Activated B cell treated with CpG ODN at 0.5 μM for 24 hours (primary cell): ENCODE data around the gene GABRG3. TPM values are rescaled to one million over a fixed set of nuclear protein-coding genes. Genes with fewer than 3 reads are reported as not detected.

Experiments
- ATAC-seq: fragments of 200-7000 bp; cut with Tn5 transposase; one replicate; pipeline ENCODE4 v1.10.0; 2021; ENCODE audit warnings: low read depth, mild to moderate bottlenecking, moderate library complexity
- CTCF ChIA-PET: fragments of 350-600 bp; sonication (Branson Sonifier 250); formaldehyde crosslinking; loops from one replicate; lab custom pipeline; 2021; ENCODE audit warnings: antibody characterized with exemption; lab: Charles Lee
- POLR2A ChIA-PET: fragments of 350-600 bp; sonication (Branson Sonifier 250); formaldehyde crosslinking; loops from one replicate; lab custom pipeline; 2021; ENCODE audit warnings: antibody characterized with exemption; lab: Charles Lee
- DNase-seq: peaks from one replicate; pipeline ENCODE4 v3.0.0; 2022
- H3K27ac Mint-ChIP-seq: one replicate; pipeline ENCODE4 v1.8.0; 2020; ENCODE audit warnings: mixed read lengths
- H3K27me3 Mint-ChIP-seq: one replicate; pipeline ENCODE4 v1.8.0; 2021; ENCODE audit warnings: mixed read lengths
- H3K36me3 Mint-ChIP-seq: one replicate; pipeline ENCODE4 v1.8.0; 2021; ENCODE audit warnings: low read depth, mixed read lengths
- H3K4me1 Mint-ChIP-seq: one replicate; pipeline ENCODE4 v1.8.0; 2021; ENCODE audit warnings: mixed read lengths
- H3K4me3 Mint-ChIP-seq: one replicate; pipeline ENCODE4 v1.8.0; 2020; ENCODE audit warnings: mild to moderate bottlenecking, mixed read lengths
- H3K9me3 Mint-ChIP-seq: one replicate; pipeline ENCODE4 v1.8.0; 2020; ENCODE audit warnings: mixed read lengths
- CTCF ChIP-seq: fragments of 200-600 bp; IDR thresholded peaks from one replicate; pipeline ENCODE4 v1.8.0; 2022; ENCODE audit warnings: antibody characterized with exemption, mild to moderate bottlenecking
- intact Hi-C: fragments of 100-400 bp; cut with micrococcal nuclease; formaldehyde crosslinking; loops from one replicate; pipeline ENCODE4 v1.15.1; 2024
- total RNA-seq: library from RNA; stranded (reverse); gene quantifications from 2 replicates; pipeline ENCODE4 v1.2.3, GENCODE V29; 2022

Gene GABRG3
- total RNA-seq, 1 donor from 2014 or later, result not detected

- ChIA-PET POLR2A (no interaction called here), CTCF (no interaction called here)
- Mint-ChIP-seq H3K27ac (no peak overlapping the region), H3K36me3 (no peaks in the 10 kb centered on the region), H3K27me3 (no peaks in the 10 kb centered on the region), H3K4me3 (no peak overlapping the region), H3K4me1 (no peaks in the 10 kb centered on the region), H3K9me3 (peaks cover 5% of the 10 kb centered on the region)
- ATAC-seq (no peak), DNase-seq (no peak)
- intact Hi-C loops, result no loop called here
- TF ChIP-seq CTCF, result no peak
Measured at GRCh38 chr15:27459836-27460235, 488.9 kb downstream of the GABRG3 start.

- CTCF ChIA-PET, result no interaction called here
- no peak overlapping the region for H3K27ac Mint-ChIP-seq
- no peak for ATAC-seq
- DNase-seq, result no peak
- no peak for TF ChIP-seq CTCF
- no peaks in the 10 kb centered on the region for H3K4me1 Mint-ChIP-seq
- no peak overlapping the region for H3K4me3 Mint-ChIP-seq
- H3K27me3 Mint-ChIP-seq, result no peaks in the 10 kb centered on the region
- intact Hi-C loops, result no loop called here
- POLR2A ChIA-PET, result no interaction called here
- H3K36me3 Mint-ChIP-seq, result no peaks in the 10 kb centered on the region
- H3K9me3 Mint-ChIP-seq, result peaks cover 8% of the 10 kb centered on the region
Measured at GRCh38 chr15:27461181-27461580, 490.2 kb downstream of the GABRG3 start.

- no peak for TF ChIP-seq CTCF
- CTCF ChIA-PET, result no interaction called here
- ATAC-seq (no peak), DNase-seq (no peak)
- Mint-ChIP-seq H3K27ac (no peak overlapping the region), H3K4me3 (no peak overlapping the region), H3K36me3 (no peaks in the 10 kb centered on the region), H3K4me1 (no peaks in the 10 kb centered on the region), H3K9me3 (peaks cover 8% of the 10 kb centered on the region), H3K27me3 (no peaks in the 10 kb centered on the region)
- POLR2A ChIA-PET, result no interaction called here
- intact Hi-C loops, result no loop called here
Measured at GRCh38 chr15:27463525-27464088, 492.6 kb downstream of the GABRG3 start.

- no peak for TF ChIP-seq CTCF
- no peak for ATAC-seq
- Mint-ChIP-seq H3K9me3 (peaks cover 10% of the 10 kb centered on the region), H3K27ac (no peak overlapping the region), H3K27me3 (no peaks in the 10 kb centered on the region), H3K4me3 (no peak overlapping the region), H3K4me1 (no peaks in the 10 kb centered on the region), H3K36me3 (no peaks in the 10 kb centered on the region)
- no peak for DNase-seq
- POLR2A ChIA-PET, result no interaction called here
- intact Hi-C loops, result no loop called here
- CTCF ChIA-PET, result no interaction called here
Measured at GRCh38 chr15:27464941-27465612, 494.1 kb downstream of the GABRG3 start.

GRCh38 chr15:27466758-27467157, 495.8 kb downstream of the GABRG3 start:
- CTCF ChIA-PET, result no interaction called here

More at GRCh38 chr15:27466758-27467157, 495.8 kb downstream of the GABRG3 start:
- POLR2A ChIA-PET, result no interaction called here
- no peaks in the 10 kb centered on the region for H3K36me3 Mint-ChIP-seq
- DNase-seq (no peak), ATAC-seq (no peak)
- no peak overlapping the region for H3K4me3 Mint-ChIP-seq
- no peaks in the 10 kb centered on the region for H3K4me1 Mint-ChIP-seq
- TF ChIP-seq CTCF, result no peak
- intact Hi-C loops, result no loop called here
- H3K27me3 Mint-ChIP-seq, result no peaks in the 10 kb centered on the region
- H3K27ac Mint-ChIP-seq, result no peak overlapping the region
- peaks cover 10% of the 10 kb centered on the region for H3K9me3 Mint-ChIP-seq
